Kidney tubule cell (primary cell): ENCODE measurements around the gene UNCX.
"Not testable (repeated sequence)": the region's sequence is repeated elsewhere in the genome, so short reads cannot be mapped to it uniquely, and the experiment has no call there.

Experiments used
- DNase-seq: peaks from one replicate; pipeline ENCODE4 v3.0.0-alpha.2; 2018; ENCODE audit warnings: low spot score

UNCX gene

GRCh38 chr7:1278543-1278942 is 45.9 kb downstream of the UNCX start:
- DNase-seq: no peak

- DNase-seq: no peak
Observed at GRCh38 chr7:1279041-1279440, 46.4 kb downstream of the UNCX start.

- not testable (repeated sequence) for DNase-seq
Observed at GRCh38 chr7:1279895-1280294, 47.2 kb downstream of the UNCX start.

GRCh38 chr7:1281068-1281467 is 48.4 kb downstream of the UNCX start:
- no peak for DNase-seq

- no peak for DNase-seq
Observed at GRCh38 chr7:1282679-1283078, 50.0 kb downstream of the UNCX start.

- no peak for DNase-seq
Observed at GRCh38 chr7:1283337-1283736, 50.7 kb downstream of the UNCX start.

- DNase-seq: no peak
Observed at GRCh38 chr7:1283941-1284742, 51.5 kb downstream of the UNCX start.

GRCh38 chr7:1284743-1285458 is 52.2 kb downstream of the UNCX start:
- DNase-seq: no peak

GRCh38 chr7:1285556-1286301 is 53.1 kb downstream of the UNCX start:
- DNase-seq: no peak
